K562 (cell line): ENCODE data around the gene SH3BGRL3. TPM values are rescaled to one million over a fixed set of nuclear protein-coding genes. Genes with fewer than 3 reads are reported as not detected.

Experiments used
- CCNT2 ChIP-seq: IDR thresholded peaks from 2 replicates; pipeline ENCODE4 v1.6.1; 2011; ENCODE audit warnings: borderline replicate concordance, low read depth, mild to moderate bottlenecking, moderate library complexity, mixed read lengths, low read length; ENCODE audit not compliant: insufficient read length; ENCODE audit errors: extremely low read depth
- CTCF ChIP-seq, 3 experiments: IDR thresholded peaks in 2 of 3; conservative IDR thresholded peaks in 1 of 3; 2 replicates each; pipeline ENCODE4 v1.5.1; 2011 to 2012; ENCODE audit warnings: low read length in 3 of 3, mild to moderate bottlenecking in 3 of 3, control low read depth in 2 of 3, improper control_type of control experiment in 1 of 3, inconsistent platforms in 1 of 3, low read depth in 1 of 3, mixed read lengths in 1 of 3, moderate library complexity in 1 of 3; ENCODE audit not compliant: insufficient read depth in 2 of 3
- CTCFL ChIP-seq: IDR thresholded peaks from 2 replicates; pipeline ENCODE4 v1.6.1; 2011; ENCODE audit warnings: borderline replicate concordance, low read depth, mild to moderate bottlenecking, moderate library complexity, low read length; ENCODE audit not compliant: insufficient read depth, poor library complexity, severe bottlenecking
- DACH1 ChIP-seq: fragments of 450-650 bp; IDR thresholded peaks from 2 replicates; pipeline ENCODE4 v1.6.1; 2018; ENCODE audit not compliant: partially characterized antibody
- FOXP1 ChIP-seq: sonication (generic); formaldehyde crosslinking; IDR thresholded peaks from 2 replicates; pipeline ENCODE4 v1.8.0; 2022; ENCODE audit warnings: mild to moderate bottlenecking, missing genetic modification reagents
- KDM4B ChIP-seq, 2 experiments: fragments of 450-650 bp in 1 of 2; sonication (generic) in 1 of 2; IDR thresholded peaks; 2 replicates each; pipeline ENCODE4 v1.6.1; 2016 to 2017; ENCODE audit warnings: borderline replicate concordance in 2 of 2, antibody characterized with exemption in 1 of 2, low read depth in 1 of 2, mild to moderate bottlenecking in 1 of 2
- KLF6 ChIP-seq: fragments of 250-450 bp; sonication (Bioruptor Pico); IDR thresholded peaks from 2 replicates; pipeline ENCODE4 v1.4.0; 2020; ENCODE audit warnings: mild to moderate bottlenecking, moderate library complexity, borderline replicate concordance
- MCM7 ChIP-seq, 2 experiments: fragments of 450-650 bp; IDR thresholded peaks; 2 replicates each; pipeline ENCODE4 v1.6.1; 2016 to 2018
- MITF ChIP-seq: IDR thresholded peaks from 2 replicates; pipeline ENCODE4 v1.6.1; 2014; ENCODE audit warnings: antibody characterized with exemption
- NR2C1 ChIP-seq, 2 experiments: fragments of 450-650 bp; IDR thresholded peaks; 2 replicates each; pipeline ENCODE4 v1.6.1; 2017; ENCODE audit warnings: mild to moderate bottlenecking in 2 of 2, antibody characterized with exemption in 1 of 2, inconsistent platforms in 1 of 2, missing compliant biosample characterization in 1 of 2, missing genetic modification characterization in 1 of 2
- PTTG1 ChIP-seq: fragments of 450-650 bp; IDR thresholded peaks from 2 replicates; pipeline ENCODE4 v1.6.1; 2016; ENCODE audit warnings: low read depth, mild to moderate bottlenecking, missing genetic modification characterization, missing compliant biosample characterization
- TSC22D4 ChIP-seq: fragments of 450-650 bp; IDR thresholded peaks from 2 replicates; pipeline ENCODE4 v1.6.1; 2016; ENCODE audit warnings: missing genetic modification characterization, missing biosample characterization, control low read depth
- ZBTB5 ChIP-seq: fragments of 450-650 bp; IDR thresholded peaks from 2 replicates; pipeline ENCODE4 v1.6.1; 2017; ENCODE audit warnings: antibody characterized with exemption
- ZBTB9 ChIP-seq: fragments of 450-650 bp; formaldehyde crosslinking; IDR thresholded peaks from 2 replicates; pipeline ENCODE4 v1.4.0; 2020; ENCODE audit warnings: mild to moderate bottlenecking, moderate library complexity
- ZC3H11A ChIP-seq: IDR thresholded peaks from 2 replicates; pipeline ENCODE4 v1.6.1; 2012; ENCODE audit warnings: low read depth, low read length, improper control_type of control experiment
- ZNF274 ChIP-seq: IDR thresholded peaks from 2 replicates; pipeline ENCODE4 v1.6.1; 2011; ENCODE audit warnings: low read depth, mild to moderate bottlenecking, low read length, moderate library complexity, borderline replicate concordance
- ZNF589 ChIP-seq: fragments of 200-800 bp; sonication (Bioruptor generic); IDR thresholded peaks from 2 replicates; pipeline ENCODE4 v1.6.1; 2016; ENCODE audit warnings: low read depth, missing genetic modification characterization, missing compliant biosample characterization
- polyA plus RNA-seq, 8 experiments: library from polyadenylated mRNA; depleted of rRNA in 4 of 8; stranded (reverse) in 5 of 8; unstranded in 3 of 8; fragments of >200 nt; fragmentation: Nextera tagmentation in 2 of 8; fragmentation: Illumina TruSeq in 1 of 8; extraction: Ambion mirVana in 2 of 8; extraction: Trizol in 1 of 8; gene quantifications; 2 replicates each; pipeline versions ENCODE4 v1.2.1 to v1.2.3, GENCODE V29; 2011 to 2014; ENCODE audit warnings: inconsistent platforms in 1 of 8, missing spikeins in 1 of 8
- total RNA-seq, 7 experiments: library from RNA; depleted of rRNA in 6 of 7; stranded (reverse); fragments of >200 nt in 6 of 7; fragmentation: Illumina TruSeq in 2 of 7; extraction: Trizol in 2 of 7; gene quantifications; 2 replicates each; pipeline versions ENCODE4 v1.2.1 to v1.2.3, GENCODE V29; 2011 to 2021; ENCODE audit warnings: low replicate concordance in 1 of 7

SH3BGRL3 gene
- total and polyA plus RNA-seq, 9 of the 15 experiments (the other 6 are each of a cell fraction or from before 2014, with no cell fraction given): 30.3 to 140 (median 54.2) TPM

- TF ChIP-seq NR2C1 (IDR thresholded peaks at IDR 0.05) (no peak), NR2C1 (tag; IDR thresholded peaks at IDR 0.05) (no peak), ZBTB9 (CRISPR knock-in tag) (0 out of 2 replicates have a peak, but pooled peaks have one; percentile 51), KDM4B (IDR thresholded peaks at IDR 0.05; ENCODE audit: borderline replicate concordance in 2 of 2, low read depth in 1 of 2) (no peak), PTTG1 (no peak), ZNF274 (no peak), MITF (no peak), TSC22D4 (no peak), DACH1 (no peak), CTCFL (no peak), ZBTB5 (no peak), KLF6 (no peak), FOXP1 (no peak), MCM7 (IDR thresholded peaks at IDR 0.05) (no peak), ZNF589 (CRISPR knock-in tag) (no peak), CCNT2 (no peak), ZC3H11A (0 out of 2 replicates have a peak, but pooled peaks have one; percentile 30), CTCF (IDR thresholded peaks at IDR 0.05 in 2 of 3, conservative IDR thresholded peaks at IDR 0.05 in 1 of 3; ENCODE audit: insufficient read depth in 2 of 3, low read depth in 1 of 3, low read length in 3 of 3) (peak; percentile 96 to 98 (median 97))
Measured at GRCh38 chr1:26321315-26322041, 41.6 kb downstream of the SH3BGRL3 start (continued).
